ENCODE data around the gene MTX1. TPM values are rescaled to one million over a fixed set of nuclear protein-coding genes. Genes with fewer than 3 reads are reported as not detected.
"Not testable (repeated sequence)": the region's sequence is repeated elsewhere in the genome, so short reads cannot be mapped to it uniquely, and the experiment has no call there.

MTX1 gene
- total and polyA plus RNA-seq, 2 donors (not counting 1 experiment from before 2014, with no cell fraction given), result 42.2 to 46.6 TPM

DNA sequence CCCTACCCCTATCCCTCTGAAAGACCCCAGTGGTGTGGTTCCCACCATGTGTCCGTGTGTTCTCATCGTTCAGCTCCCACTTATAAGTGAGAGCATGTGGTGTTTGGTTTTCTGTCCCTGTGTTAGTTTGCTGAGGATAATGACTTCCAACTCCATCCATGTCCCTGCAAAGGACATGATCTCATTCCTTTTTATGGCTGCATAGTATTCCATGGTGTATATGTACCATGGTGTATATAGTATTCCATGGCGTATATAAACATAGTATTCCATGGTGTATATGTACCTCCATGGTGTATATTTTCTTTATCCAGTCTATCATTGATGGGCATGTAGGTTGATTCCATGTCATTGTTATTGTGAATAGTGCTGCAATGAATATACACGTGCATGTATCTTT, 44.7 kb upstream of the MTX1 start:
- not testable (repeated sequence) for H3K4me3 ChIP-seq (replicated peaks in 1 of 4; ENCODE audit: control extremely low read depth in 1 of 4, insufficient read depth in 1 of 4, low read depth in 3 of 4, low read length in 4 of 4); H3K79me2 ChIP-seq (ENCODE audit: control insufficient read depth, insufficient read depth, low read length); H3K4me2 ChIP-seq (ENCODE audit: extremely low read depth, insufficient read depth, low read length); H3K9ac ChIP-seq (ENCODE audit: insufficient read depth, low read length); H3K4me1 ChIP-seq (ENCODE audit: control insufficient read depth, extremely low read depth, insufficient read depth, low read length); H3K27me3 ChIP-seq (ENCODE audit: control insufficient read depth, insufficient read depth, low read length); DNase-seq (ENCODE audit: low read depth in 2 of 2); H3K27ac ChIP-seq (ENCODE audit: insufficient read depth, low read length); H4K20me1 ChIP-seq (ENCODE audit: control insufficient read depth, extremely low read depth, insufficient read depth, low read length); H3K9me3 ChIP-seq (ENCODE audit: control insufficient read depth, insufficient read depth, low read depth, low read length); H3K36me3 ChIP-seq (ENCODE audit: control insufficient read depth, insufficient read depth, low read length); H2AFZ ChIP-seq (ENCODE audit: low read length)

GRCh38 chr1:155164625-155165024, 43.9 kb upstream of the MTX1 start:
- H3K9ac ChIP-seq (ENCODE audit: insufficient read depth, low read length); H3K9me3 ChIP-seq (ENCODE audit: control insufficient read depth, insufficient read depth, low read depth, low read length); H3K36me3 ChIP-seq (ENCODE audit: control insufficient read depth, insufficient read depth, low read length); H2AFZ ChIP-seq (ENCODE audit: low read length); H3K27ac ChIP-seq (ENCODE audit: insufficient read depth, low read length); H4K20me1 ChIP-seq (ENCODE audit: control insufficient read depth, extremely low read depth, insufficient read depth, low read length); H3K27me3 ChIP-seq (ENCODE audit: control insufficient read depth, insufficient read depth, low read length); H3K4me1 ChIP-seq (ENCODE audit: control insufficient read depth, extremely low read depth, insufficient read depth, low read length); H3K4me3 ChIP-seq (replicated peaks in 1 of 4; ENCODE audit: control extremely low read depth in 1 of 4, insufficient read depth in 1 of 4, low read depth in 3 of 4, low read length in 4 of 4); H3K79me2 ChIP-seq (ENCODE audit: control insufficient read depth, insufficient read depth, low read length); H3K4me2 ChIP-seq (ENCODE audit: extremely low read depth, insufficient read depth, low read length); DNase-seq (ENCODE audit: low read depth in 2 of 2): not testable (repeated sequence)

GRCh38 chr1:155166051-155166470, 42.4 kb upstream of the MTX1 start:
- no peak for DNase-seq (ENCODE audit: low read depth in 2 of 2)
- Histone ChIP-seq H3K79me2 (ENCODE audit: control insufficient read depth, insufficient read depth, low read length) (no peaks in the 10 kb centered on the region), H4K20me1 (ENCODE audit: control insufficient read depth, extremely low read depth, insufficient read depth, low read length) (no peaks in the 10 kb centered on the region), H3K9ac (ENCODE audit: insufficient read depth, low read length) (no peak overlapping the region), H2AFZ (ENCODE audit: low read length) (no peak overlapping the region), H3K4me1 (ENCODE audit: control insufficient read depth, extremely low read depth, insufficient read depth, low read length) (peaks cover 6% of the 10 kb centered on the region), H3K9me3 (ENCODE audit: control insufficient read depth, insufficient read depth, low read depth, low read length) (no peaks in the 10 kb centered on the region), H3K27me3 (ENCODE audit: control insufficient read depth, insufficient read depth, low read length) (peaks cover 3% of the 10 kb centered on the region), H3K27ac (ENCODE audit: insufficient read depth, low read length) (no peak overlapping the region), H3K36me3 (ENCODE audit: control insufficient read depth, insufficient read depth, low read length) (peaks cover 2% of the 10 kb centered on the region), H3K4me3 (replicated peaks in 1 of 4; ENCODE audit: control extremely low read depth in 1 of 4, insufficient read depth in 1 of 4, low read depth in 3 of 4, low read length in 4 of 4) (no peak overlapping the region), H3K4me2 (ENCODE audit: extremely low read depth, insufficient read depth, low read length) (no peak overlapping the region)
- TF ChIP-seq EZH2 (IDR thresholded peaks at IDR 0.05; ENCODE audit: low read length, missing control alignments), result no peak
- TF ChIP-seq, protein P1, sequence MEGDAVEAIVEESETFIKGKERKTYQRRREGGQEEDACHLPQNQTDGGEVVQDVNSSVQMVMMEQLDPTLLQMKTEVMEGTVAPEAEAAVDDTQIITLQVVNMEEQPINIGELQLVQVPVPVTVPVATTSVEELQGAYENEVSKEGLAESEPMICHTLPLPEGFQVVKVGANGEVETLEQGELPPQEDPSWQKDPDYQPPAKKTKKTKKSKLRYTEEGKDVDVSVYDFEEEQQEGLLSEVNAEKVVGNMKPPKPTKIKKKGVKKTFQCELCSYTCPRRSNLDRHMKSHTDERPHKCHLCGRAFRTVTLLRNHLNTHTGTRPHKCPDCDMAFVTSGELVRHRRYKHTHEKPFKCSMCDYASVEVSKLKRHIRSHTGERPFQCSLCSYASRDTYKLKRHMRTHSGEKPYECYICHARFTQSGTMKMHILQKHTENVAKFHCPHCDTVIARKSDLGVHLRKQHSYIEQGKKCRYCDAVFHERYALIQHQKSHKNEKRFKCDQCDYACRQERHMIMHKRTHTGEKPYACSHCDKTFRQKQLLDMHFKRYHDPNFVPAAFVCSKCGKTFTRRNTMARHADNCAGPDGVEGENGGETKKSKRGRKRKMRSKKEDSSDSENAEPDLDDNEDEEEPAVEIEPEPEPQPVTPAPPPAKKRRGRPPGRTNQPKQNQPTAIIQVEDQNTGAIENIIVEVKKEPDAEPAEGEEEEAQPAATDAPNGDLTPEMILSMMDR (conservative IDR thresholded peaks at IDR 0.05 in 1 of 2, IDR thresholded peaks at IDR 0.05 in 1 of 2; ENCODE audit: low read depth in 1 of 2, low read length in 2 of 2), result no peak

DNA sequence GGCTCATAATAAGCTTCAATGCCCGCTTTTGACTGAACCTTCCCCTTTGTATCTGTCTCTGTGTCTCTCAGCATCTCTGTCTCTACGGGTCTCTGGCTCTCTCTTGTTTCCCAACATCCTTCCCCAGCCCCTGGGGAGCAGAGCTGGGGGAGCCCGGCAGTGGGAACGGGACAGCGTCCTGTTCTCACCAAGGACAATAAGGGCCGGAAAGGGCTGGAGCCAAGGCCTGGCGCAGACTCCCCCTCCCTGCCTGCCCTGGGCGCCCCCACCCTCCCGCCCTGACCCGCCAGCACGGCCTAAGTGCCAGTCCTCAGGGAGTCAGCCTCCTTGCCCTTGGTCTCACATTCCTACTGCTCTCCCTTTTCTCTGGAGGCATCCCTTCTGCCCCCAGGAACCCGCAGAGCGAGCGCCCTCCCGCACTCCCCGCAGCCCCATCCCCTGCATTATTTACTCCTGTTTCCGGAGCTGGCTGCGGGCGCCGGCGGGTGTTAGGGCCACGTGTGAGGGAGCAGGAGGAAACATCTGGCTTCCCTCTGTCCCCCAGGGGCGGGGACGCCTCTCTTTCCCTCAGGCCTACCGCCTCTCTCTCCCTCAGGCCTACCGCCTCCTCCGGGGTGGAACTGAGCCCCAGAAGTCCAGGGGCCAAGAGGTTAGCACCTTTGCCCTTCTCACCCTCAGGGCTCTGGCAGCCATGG, 41.9 kb upstream of the MTX1 start:
- no peak overlapping the region for H3K4me2 ChIP-seq (ENCODE audit: extremely low read depth, insufficient read depth, low read length)
- H3K27me3 ChIP-seq (ENCODE audit: control insufficient read depth, insufficient read depth, low read length), result peaks cover 3% of the 10 kb centered on the region
- no peaks in the 10 kb centered on the region for H3K79me2 ChIP-seq (ENCODE audit: control insufficient read depth, insufficient read depth, low read length)
- H2AFZ ChIP-seq (ENCODE audit: low read length), result no peak overlapping the region
- peaks cover 6% of the 10 kb centered on the region for H3K4me1 ChIP-seq (ENCODE audit: control insufficient read depth, extremely low read depth, insufficient read depth, low read length)
- H3K4me3 ChIP-seq (replicated peaks in 1 of 4; ENCODE audit: control extremely low read depth in 1 of 4, insufficient read depth in 1 of 4, low read depth in 3 of 4, low read length in 4 of 4), result no peak overlapping the region
- peak in 1 of 2 donors; percentile 14 for DNase-seq (ENCODE audit: low read depth in 2 of 2)
- no peak overlapping the region for H3K9ac ChIP-seq (ENCODE audit: insufficient read depth, low read length)
- no peak overlapping the region for H3K27ac ChIP-seq (ENCODE audit: insufficient read depth, low read length)
- H3K36me3 ChIP-seq (ENCODE audit: control insufficient read depth, insufficient read depth, low read length), result peaks cover 2% of the 10 kb centered on the region
- TF ChIP-seq, protein P1 (conservative IDR thresholded peaks at IDR 0.05 in 1 of 2, IDR thresholded peaks at IDR 0.05 in 1 of 2; ENCODE audit: low read depth in 1 of 2, low read length in 2 of 2), result no peak
- H3K9me3 ChIP-seq (ENCODE audit: control insufficient read depth, insufficient read depth, low read depth, low read length), result no peaks in the 10 kb centered on the region
- H4K20me1 ChIP-seq (ENCODE audit: control insufficient read depth, extremely low read depth, insufficient read depth, low read length), result no peaks in the 10 kb centered on the region
